WTC11 (cell line): ENCODE results near the gene GNG4. TPM values are rescaled to one million over a fixed set of nuclear protein-coding genes. Genes with fewer than 3 reads are reported as not detected.

Experiments used
- ATAC-seq: fragments of 200-7000 bp; cut with Tn5 transposase; 2 replicates; pipeline ENCODE4 v1.10.0; 2021; ENCODE audit warnings: mild to moderate bottlenecking, moderate library complexity
- CTCF ChIA-PET: fragments of 300-600 bp; sonication (Branson Sonifier 250); formaldehyde crosslinking; loops from one replicate; lab custom pipeline; 2021; ENCODE audit warnings: antibody characterized with exemption; lab: Charles Lee
- POLR2A ChIA-PET: fragments of 350-600 bp; sonication (Branson Sonifier 250); formaldehyde crosslinking; loops from one replicate; lab custom pipeline; 2021; ENCODE audit warnings: antibody characterized with exemption; lab: Charles Lee
- DNase-seq: peaks from one replicate; pipeline ENCODE4 v3.0.0; 2021; ENCODE audit warnings: low spot score
- H3K27ac Mint-ChIP-seq: 2 replicates; pipeline ENCODE4 v1.8.0; 2021; ENCODE audit warnings: mixed read lengths
- H3K27me3 Mint-ChIP-seq: 2 replicates; pipeline ENCODE4 v1.8.0; 2021; ENCODE audit warnings: low read depth, mild to moderate bottlenecking, moderate library complexity, mixed read lengths
- H3K36me3 Mint-ChIP-seq: 2 replicates; pipeline ENCODE4 v1.8.0; 2021; ENCODE audit warnings: mixed read lengths
- H3K4me1 Mint-ChIP-seq: 2 replicates; pipeline ENCODE4 v1.8.0; 2022; ENCODE audit warnings: mixed read lengths
- H3K4me3 Mint-ChIP-seq: 2 replicates; pipeline ENCODE4 v1.8.0; 2021; ENCODE audit warnings: mild to moderate bottlenecking, moderate library complexity, mixed read lengths
- H3K9me3 Mint-ChIP-seq: 2 replicates; pipeline ENCODE4 v1.8.0; 2021; ENCODE audit warnings: mixed read lengths
- E2F1 ChIP-seq: sonication (generic); formaldehyde crosslinking; IDR thresholded peaks from 2 replicates; pipeline ENCODE4 v1.8.0; 2022; ENCODE audit warnings: mild to moderate bottlenecking, missing genetic modification reagents
- ESRRA ChIP-seq: sonication (generic); formaldehyde crosslinking; IDR thresholded peaks from 2 replicates; pipeline ENCODE4 v1.8.1; 2022; ENCODE audit warnings: mild to moderate bottlenecking, missing genetic modification reagents, borderline replicate concordance
- FOXK1 ChIP-seq: sonication (generic); formaldehyde crosslinking; IDR thresholded peaks from 2 replicates; pipeline ENCODE4 v1.8.0; 2022; ENCODE audit warnings: mild to moderate bottlenecking, moderate library complexity, missing genetic modification reagents
- GRHL2 ChIP-seq: fragments of 250-450 bp; sonication (Bioruptor Pico); IDR thresholded peaks from 2 replicates; pipeline ENCODE4 v1.8.0; 2022; ENCODE audit warnings: mild to moderate bottlenecking, moderate library complexity; ENCODE audit not compliant: insufficient replicate concordance, severe bottlenecking
- NFATC4 ChIP-seq: fragments of 250-450 bp; sonication (Bioruptor Pico); IDR thresholded peaks from 2 replicates; pipeline ENCODE4 v1.9.0; 2021; ENCODE audit warnings: mild to moderate bottlenecking
- NFE2L1 ChIP-seq: sonication (generic); formaldehyde crosslinking; IDR thresholded peaks from 2 replicates; pipeline ENCODE4 v1.8.1; 2023; ENCODE audit warnings: missing genetic modification reagents
- RORB ChIP-seq: fragments of 250-450 bp; sonication (Bioruptor Pico); IDR thresholded peaks from 2 replicates; pipeline ENCODE4 v1.9.0; 2021; ENCODE audit warnings: mild to moderate bottlenecking
- SP1 ChIP-seq: sonication (generic); formaldehyde crosslinking; conservative IDR thresholded peaks from 2 replicates; pipeline ENCODE4 v1.8.1; 2022; ENCODE audit warnings: missing genetic modification reagents
- STAT6 ChIP-seq: sonication (generic); formaldehyde crosslinking; conservative IDR thresholded peaks from 2 replicates; pipeline ENCODE4 v1.8.1; 2023; ENCODE audit warnings: mild to moderate bottlenecking, low read depth, missing genetic modification reagents, moderate library complexity
- TP53 ChIP-seq: sonication (generic); formaldehyde crosslinking; IDR thresholded peaks from 2 replicates; pipeline ENCODE4 v1.8.1; 2023; ENCODE audit warnings: mild to moderate bottlenecking, missing genetic modification reagents
- ZBTB21 ChIP-seq: sonication (generic); formaldehyde crosslinking; IDR thresholded peaks from 2 replicates; pipeline ENCODE4 v1.8.1; 2023; ENCODE audit warnings: mild to moderate bottlenecking, missing genetic modification reagents, borderline replicate concordance
- ZBTB43 ChIP-seq: sonication (generic); formaldehyde crosslinking; IDR thresholded peaks from 2 replicates; pipeline ENCODE4 v1.8.1; 2023; ENCODE audit warnings: mild to moderate bottlenecking, missing genetic modification reagents
- ZNF121 ChIP-seq: sonication (generic); formaldehyde crosslinking; IDR thresholded peaks from 2 replicates; pipeline ENCODE4 v1.8.0; 2023; ENCODE audit warnings: missing genetic modification reagents
- ZNF416 ChIP-seq: fragments of 250-450 bp; sonication (Bioruptor Pico); IDR thresholded peaks from 2 replicates; pipeline ENCODE4 v1.9.0; 2021; ENCODE audit warnings: mild to moderate bottlenecking, inconsistent platforms
- ZNF423 ChIP-seq: fragments of 250-450 bp; sonication (Bioruptor Pico); IDR thresholded peaks from 2 replicates; pipeline ENCODE4 v2.1.2; 2022; ENCODE audit warnings: mild to moderate bottlenecking, moderate library complexity
- ZNF671 ChIP-seq: fragments of 250-450 bp; sonication (Bioruptor Pico); IDR thresholded peaks from 2 replicates; pipeline ENCODE4 v1.8.0; 2021; ENCODE audit warnings: mild to moderate bottlenecking
- total RNA-seq: library from RNA; stranded (reverse); gene quantifications from 3 replicates; pipeline ENCODE4 v1.2.3, GENCODE V29; 2021
- TF ChIP-seq, protein P1 (sequence below): sonication (generic); formaldehyde crosslinking; IDR thresholded peaks from 2 replicates; pipeline ENCODE4 v1.8.1; 2023; ENCODE audit warnings: mild to moderate bottlenecking, missing genetic modification reagents, borderline replicate concordance
- TF ChIP-seq, protein P2 (sequence below): sonication (generic); formaldehyde crosslinking; IDR thresholded peaks from 2 replicates; pipeline ENCODE4 v1.8.0; 2023; ENCODE audit warnings: missing genetic modification reagents

The GNG4 gene
- total RNA-seq, 1 experiment from 2014 or later: 38.3 TPM

- Mint-ChIP-seq H3K4me3 (no peak overlapping the region), H3K27ac (no peak overlapping the region), H3K4me1 (peaks cover 12% of the 10 kb centered on the region), H3K36me3 (no peaks in the 10 kb centered on the region), H3K27me3 (no peaks in the 10 kb centered on the region), H3K9me3 (no peaks in the 10 kb centered on the region)
- ChIA-PET POLR2A (interaction anchor here (0.6 kb wide), 1 partner anchor 66 kb away, joined by 3 read pairs; no protein-coding TSS in a partner anchor), CTCF (no interaction called here)
- ATAC-seq: no peak
- TF ChIP-seq ZNF416 (no peak), ZBTB21 (CRISPR knock-in tag) (no peak), ZBTB43 (no peak), SP1 (CRISPR knock-in tag) (no peak)
- TF ChIP-seq, protein P1, sequence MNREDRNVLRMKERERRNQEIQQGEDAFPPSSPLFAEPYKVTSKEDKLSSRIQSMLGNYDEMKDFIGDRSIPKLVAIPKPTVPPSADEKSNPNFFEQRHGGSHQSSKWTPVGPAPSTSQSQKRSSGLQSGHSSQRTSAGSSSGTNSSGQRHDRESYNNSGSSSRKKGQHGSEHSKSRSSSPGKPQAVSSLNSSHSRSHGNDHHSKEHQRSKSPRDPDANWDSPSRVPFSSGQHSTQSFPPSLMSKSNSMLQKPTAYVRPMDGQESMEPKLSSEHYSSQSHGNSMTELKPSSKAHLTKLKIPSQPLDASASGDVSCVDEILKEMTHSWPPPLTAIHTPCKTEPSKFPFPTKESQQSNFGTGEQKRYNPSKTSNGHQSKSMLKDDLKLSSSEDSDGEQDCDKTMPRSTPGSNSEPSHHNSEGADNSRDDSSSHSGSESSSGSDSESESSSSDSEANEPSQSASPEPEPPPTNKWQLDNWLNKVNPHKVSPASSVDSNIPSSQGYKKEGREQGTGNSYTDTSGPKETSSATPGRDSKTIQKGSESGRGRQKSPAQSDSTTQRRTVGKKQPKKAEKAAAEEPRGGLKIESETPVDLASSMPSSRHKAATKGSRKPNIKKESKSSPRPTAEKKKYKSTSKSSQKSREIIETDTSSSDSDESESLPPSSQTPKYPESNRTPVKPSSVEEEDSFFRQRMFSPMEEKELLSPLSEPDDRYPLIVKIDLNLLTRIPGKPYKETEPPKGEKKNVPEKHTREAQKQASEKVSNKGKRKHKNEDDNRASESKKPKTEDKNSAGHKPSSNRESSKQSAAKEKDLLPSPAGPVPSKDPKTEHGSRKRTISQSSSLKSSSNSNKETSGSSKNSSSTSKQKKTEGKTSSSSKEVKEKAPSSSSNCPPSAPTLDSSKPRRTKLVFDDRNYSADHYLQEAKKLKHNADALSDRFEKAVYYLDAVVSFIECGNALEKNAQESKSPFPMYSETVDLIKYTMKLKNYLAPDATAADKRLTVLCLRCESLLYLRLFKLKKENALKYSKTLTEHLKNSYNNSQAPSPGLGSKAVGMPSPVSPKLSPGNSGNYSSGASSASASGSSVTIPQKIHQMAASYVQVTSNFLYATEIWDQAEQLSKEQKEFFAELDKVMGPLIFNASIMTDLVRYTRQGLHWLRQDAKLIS (CRISPR knock-in tag): no peak
- DNase-seq: no peak
Measured at GRCh38 chr1:235683653-235684052, 34.1 kb upstream of the GNG4 start.

DNA sequence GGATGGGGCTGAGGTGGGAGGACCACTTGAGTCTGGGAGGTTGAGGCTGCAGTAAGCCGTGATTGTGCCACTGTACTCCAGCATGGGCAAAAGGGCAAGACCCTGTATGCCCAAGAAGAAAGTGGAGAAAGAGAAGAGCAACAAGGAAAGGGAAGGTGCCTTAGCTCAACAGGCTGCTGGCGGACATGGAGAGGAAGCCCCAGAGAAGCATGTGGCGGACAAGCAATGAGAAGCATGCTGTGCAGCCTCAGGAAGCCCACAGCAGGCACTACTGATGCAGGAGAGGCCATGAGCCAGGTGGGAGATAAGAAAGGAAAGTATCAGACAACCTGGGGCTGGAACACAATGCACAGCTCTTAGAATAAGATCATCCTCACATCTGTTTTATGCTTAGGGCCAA is 32.6 kb upstream of the GNG4 start:
- no peaks in the 10 kb centered on the region for H3K27me3 Mint-ChIP-seq
- CTCF ChIA-PET: interaction anchor here (0.9 kb wide), 1 partner anchor 125 kb away, joined by 3 read pairs; no protein-coding TSS in a partner anchor
- TF ChIP-seq, protein P2, sequence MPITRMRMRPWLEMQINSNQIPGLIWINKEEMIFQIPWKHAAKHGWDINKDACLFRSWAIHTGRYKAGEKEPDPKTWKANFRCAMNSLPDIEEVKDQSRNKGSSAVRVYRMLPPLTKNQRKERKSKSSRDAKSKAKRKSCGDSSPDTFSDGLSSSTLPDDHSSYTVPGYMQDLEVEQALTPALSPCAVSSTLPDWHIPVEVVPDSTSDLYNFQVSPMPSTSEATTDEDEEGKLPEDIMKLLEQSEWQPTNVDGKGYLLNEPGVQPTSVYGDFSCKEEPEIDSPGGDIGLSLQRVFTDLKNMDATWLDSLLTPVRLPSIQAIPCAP (CRISPR knock-in tag): no peak
- TF ChIP-seq RORB (no peak), ZNF671 (CRISPR knock-in tag) (no peak), NFE2L1 (no peak), ZNF423 (CRISPR knock-in tag) (peak; percentile 89), FOXK1 (CRISPR knock-in tag) (no peak), STAT6 (CRISPR knock-in tag) (no peak)
- 0 out of 2 replicates have a peak overlapping the region, but pooled peaks have one; percentile 11 for H3K27ac Mint-ChIP-seq
- H3K36me3 Mint-ChIP-seq: no peaks in the 10 kb centered on the region
- no peak overlapping the region for H3K4me3 Mint-ChIP-seq
- no peak for DNase-seq
- POLR2A ChIA-PET: no interaction called here
- ATAC-seq: 0 out of 2 replicates have a peak, but pooled peaks have one; percentile 24
- H3K4me1 Mint-ChIP-seq: peaks cover 12% of the 10 kb centered on the region
- H3K9me3 Mint-ChIP-seq: no peaks in the 10 kb centered on the region

DNA sequence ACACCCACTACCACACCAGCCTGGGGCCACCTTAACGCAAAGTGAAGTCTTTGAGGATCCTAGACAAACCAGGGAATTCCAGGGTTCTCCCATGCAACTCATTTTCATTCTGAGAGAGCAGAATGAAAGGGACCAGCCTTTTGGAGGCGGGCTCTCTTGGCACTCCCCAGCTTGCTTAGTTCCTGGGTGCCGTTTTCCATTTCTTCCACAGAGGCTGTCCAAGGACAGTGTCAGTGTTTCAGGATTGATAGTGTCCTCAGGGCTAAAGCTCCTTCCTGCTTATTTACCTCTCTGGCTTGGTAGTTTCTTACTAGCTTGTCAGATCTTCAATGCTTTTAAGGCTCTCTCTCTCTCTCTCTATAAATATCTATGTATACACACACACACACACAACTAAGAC is 30.1 kb upstream of the GNG4 start:
- Mint-ChIP-seq H3K4me3 (no peak overlapping the region), H3K27ac (peak overlapping the region; percentile 47; the same call in 1 of the 2 replicates), H3K36me3 (peaks cover 22% of the 10 kb centered on the region), H3K9me3 (peaks cover 20% of the 10 kb centered on the region), H3K4me1 (peaks cover 24% of the 10 kb centered on the region), H3K27me3 (no peaks in the 10 kb centered on the region)
- ATAC-seq (no peak), DNase-seq (no peak)
- ChIA-PET CTCF (interaction anchor here (0.9 kb wide), 1 partner anchor 122 kb away, joined by 3 read pairs; no protein-coding TSS in a partner anchor), POLR2A (interaction anchor here (0.6 kb wide), 1 partner anchor 15 kb away, joined by 5 read pairs; no protein-coding TSS in a partner anchor)
- TF ChIP-seq ZBTB21 (CRISPR knock-in tag) (no peak), GRHL2 (CRISPR knock-in tag) (no peak), ESRRA (no peak), NFATC4 (CRISPR knock-in tag) (no peak), STAT6 (CRISPR knock-in tag) (no peak), ZNF121 (CRISPR knock-in tag) (no peak), TP53 (CRISPR knock-in tag) (no peak), E2F1 (CRISPR knock-in tag) (no peak)
